Measurements from ENCODE around the gene UQCRH.
"Not testable (repeated sequence)": the region's sequence is repeated elsewhere in the genome, so short reads cannot be mapped to it uniquely, and the experiment has no call there.

The UQCRH gene

DNA sequence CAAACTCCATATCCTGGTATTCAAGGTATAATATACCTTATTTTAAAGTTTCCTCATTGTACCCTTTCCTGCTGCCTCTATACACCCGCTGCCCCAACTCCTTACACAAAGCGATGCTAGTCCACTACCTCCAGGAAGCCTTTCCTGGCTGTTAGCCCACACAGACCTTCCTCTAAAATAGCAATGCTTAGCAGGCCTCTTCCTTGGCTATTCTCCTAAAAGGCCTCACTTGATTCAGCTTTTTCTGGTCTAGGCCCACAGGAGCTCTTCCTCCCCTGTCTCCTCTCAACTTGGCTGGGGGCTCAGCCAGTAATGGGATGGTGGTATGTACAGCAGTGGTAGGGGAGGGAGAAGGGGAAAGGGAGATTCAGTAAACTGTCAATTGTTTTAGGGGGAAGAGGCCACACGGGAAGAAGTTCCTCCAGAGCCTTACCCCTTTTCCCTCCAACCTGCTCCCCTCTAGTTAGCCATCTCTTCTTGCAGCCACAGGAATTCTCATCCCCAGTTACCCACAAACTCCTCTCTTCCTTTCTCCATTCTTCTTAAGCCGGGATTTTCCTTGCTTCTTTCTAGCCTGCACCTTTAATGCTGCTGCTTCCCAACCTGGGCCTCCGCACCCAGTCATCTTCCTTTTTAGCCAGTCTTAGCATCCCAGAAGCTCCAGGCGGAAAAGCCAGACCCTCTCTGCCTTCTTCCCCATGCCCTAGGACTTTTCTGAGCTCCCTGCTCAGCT is 2.7 kb upstream of the UQCRH start:
- DNase-seq: no peak

DNA sequence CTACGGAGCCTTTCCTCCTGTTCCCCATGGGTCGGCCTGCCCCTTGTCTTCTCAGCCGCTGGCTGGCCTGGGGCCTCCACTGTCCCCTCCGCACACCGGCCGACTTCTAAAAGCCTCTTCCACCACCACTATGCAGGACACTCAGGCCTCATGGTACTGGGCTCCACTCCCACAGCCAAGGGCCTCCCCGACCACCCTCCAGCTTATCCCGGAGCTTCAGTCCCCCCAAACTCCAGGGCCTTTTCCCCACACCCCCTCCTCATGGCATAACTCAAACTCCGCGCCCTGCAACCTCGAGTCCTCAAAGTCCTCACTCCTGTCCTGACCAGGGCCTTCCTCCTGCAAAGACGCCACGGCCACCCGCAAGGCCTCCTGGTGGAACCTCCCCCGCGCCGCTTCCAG is 2.1 kb upstream of the UQCRH start:
- no peak for DNase-seq

GRCh38 chr1:46301808-46302640 is 1.5 kb upstream of the UQCRH start:
- no peak for DNase-seq

- DNase-seq: no peak
These were observed 859 bp upstream of the UQCRH start for GRCh38 chr1:46302641-46303037.

DNA sequence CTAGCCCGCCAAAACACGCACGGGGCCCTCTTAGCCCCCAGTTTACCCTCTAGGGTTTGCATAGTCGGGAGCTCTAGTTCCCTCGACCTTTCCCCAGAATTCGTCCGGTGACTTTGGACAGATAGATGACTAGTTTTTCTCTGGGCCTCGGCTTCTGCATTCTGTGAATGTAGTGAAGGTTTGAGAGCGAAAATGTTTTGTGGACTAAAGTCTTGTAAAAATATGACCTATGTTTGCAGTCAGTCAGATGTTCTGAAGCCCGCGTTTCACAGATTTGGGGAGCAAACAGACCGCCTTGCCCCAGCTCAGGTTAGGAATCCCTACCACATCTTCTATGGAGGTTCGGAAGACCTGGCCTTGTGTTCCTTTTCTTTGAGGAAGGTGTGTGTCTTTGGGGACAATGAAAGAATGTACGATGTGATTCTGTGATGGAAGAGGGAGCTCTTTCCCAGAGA is 401 bp downstream of the UQCRH start:
- DNase-seq: peak; percentile 29

DNA sequence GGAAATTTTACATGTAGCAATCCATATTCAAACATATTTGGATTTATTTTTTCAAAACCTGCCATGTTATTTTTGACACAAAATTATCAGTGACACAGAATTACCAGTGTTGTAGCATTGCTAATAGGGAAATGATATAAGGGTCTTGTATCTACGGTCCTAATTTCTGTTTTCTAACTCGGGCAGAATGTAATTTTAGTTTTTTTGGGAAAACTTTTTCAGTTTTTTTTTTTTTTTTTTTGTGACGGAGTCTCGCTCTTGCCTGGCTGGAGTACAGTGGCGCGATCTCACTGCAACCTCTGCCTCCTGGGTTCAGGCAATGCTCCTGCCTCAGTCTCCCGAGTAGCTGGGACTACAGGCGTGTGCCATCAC is 2.6 kb downstream of the UQCRH start:
- no peak for DNase-seq

GRCh38 chr1:46309401-46310159 is 6.1 kb downstream of the UQCRH start:
- DNase-seq: no peak

- no peak for DNase-seq
These were observed 6.8 kb downstream of the UQCRH start for GRCh38 chr1:46310321-46310720.

DNA sequence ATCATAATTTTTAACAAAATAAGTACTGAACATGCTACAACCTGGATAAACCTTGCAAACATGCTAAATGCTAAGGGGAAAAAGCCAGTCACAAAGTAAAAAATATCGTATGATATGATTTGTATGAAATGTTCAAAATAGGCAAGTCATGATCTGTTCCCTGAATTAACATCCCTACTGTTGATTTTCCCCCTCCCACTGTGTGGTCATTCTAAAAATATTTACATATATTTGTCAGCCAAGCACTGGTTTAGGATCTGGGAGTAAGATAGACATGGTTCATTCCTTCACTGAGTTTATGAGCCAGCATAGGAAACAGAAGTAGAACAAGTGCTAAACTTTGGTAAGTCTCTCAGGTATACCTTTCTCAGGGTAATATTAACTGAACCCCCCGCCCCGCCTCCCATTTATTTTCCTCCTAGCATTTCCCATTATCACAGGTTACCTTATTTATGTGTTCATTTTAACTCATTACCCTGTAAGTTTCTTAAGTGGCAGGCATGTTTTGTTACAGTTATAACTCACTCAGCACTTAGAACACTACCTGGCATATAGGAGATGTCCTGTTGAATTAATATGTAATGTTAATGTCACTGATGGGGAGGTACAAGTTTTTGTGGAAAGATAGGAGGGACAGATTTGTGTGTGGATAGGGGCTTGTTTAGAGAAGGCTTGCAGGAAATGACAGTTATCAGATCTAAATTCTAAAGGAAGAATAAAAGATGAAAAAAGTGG is 12.3 kb downstream of the UQCRH start:
- DNase-seq: no peak

DNA sequence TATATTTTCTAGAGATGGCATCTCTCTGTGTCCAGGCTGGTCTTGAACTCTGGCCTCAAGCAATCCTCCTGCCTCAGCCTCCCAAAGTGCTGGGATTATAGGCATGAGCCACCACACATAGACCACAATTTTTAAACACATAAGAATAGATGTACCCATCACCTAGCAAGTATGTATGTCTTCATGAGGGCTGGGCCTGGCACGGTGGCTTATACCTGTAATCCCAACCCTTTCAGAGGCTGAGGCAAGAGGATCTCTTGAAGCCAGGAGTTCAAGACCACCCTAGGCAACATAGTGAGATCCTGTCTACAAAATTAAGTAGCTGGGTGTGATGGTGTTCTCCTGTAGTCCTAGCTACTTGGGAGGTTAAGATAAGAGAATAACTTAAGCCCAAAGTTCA is 13.8 kb downstream of the UQCRH start:
- DNase-seq: no peak

GRCh38 chr1:46319301-46319700 is 15.8 kb downstream of the UQCRH start:
- not testable (repeated sequence) for DNase-seq

DNA sequence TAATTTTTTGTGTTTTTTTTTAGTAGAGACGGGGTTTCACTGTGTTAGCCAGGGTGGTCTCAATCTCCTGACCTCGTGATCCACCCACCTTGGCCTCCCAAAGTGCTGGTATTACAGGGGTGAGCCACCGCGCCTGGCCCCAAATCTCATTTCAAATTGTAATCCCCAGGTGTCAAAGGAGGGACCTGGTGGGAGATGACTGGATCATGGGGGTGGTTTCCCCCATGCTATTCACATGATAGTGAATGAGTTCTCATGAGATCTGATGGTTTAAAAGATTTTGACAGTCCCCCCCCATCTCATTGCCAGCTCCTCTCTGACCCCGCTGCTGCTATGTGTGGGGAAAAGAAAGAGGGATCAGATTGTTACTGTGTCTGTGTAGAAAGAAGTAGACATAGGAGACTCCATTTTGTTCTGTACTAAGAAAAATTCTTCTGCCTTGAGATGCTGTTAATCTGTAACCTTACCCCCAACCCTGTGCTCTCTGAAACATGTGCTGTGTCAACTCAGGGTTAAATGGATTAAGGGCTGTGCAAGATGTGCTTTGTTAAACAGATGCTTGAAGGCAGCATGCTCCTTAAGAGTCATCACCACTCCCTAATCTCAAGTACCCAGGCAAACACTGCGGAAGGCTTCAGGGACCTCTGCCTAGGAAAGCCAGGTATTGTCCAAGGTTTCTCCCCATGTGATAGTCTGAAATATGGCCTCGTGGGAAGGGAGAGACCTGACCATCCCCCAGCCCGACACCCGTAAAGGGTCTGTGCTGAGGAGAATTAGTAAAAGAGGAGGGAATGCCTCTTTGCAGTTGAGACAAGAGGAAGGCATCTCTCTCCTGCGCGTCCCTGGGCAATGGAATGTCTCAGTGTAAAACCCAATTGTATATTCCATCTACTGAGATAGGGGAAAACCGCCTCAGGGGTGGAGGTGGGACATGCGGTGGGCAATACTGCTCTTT is 16.7 kb downstream of the UQCRH start:
- DNase-seq: not testable (repeated sequence)

- DNase-seq: not testable (repeated sequence)
These were observed 18.7 kb downstream of the UQCRH start for GRCh38 chr1:46322191-46322590.

DNA sequence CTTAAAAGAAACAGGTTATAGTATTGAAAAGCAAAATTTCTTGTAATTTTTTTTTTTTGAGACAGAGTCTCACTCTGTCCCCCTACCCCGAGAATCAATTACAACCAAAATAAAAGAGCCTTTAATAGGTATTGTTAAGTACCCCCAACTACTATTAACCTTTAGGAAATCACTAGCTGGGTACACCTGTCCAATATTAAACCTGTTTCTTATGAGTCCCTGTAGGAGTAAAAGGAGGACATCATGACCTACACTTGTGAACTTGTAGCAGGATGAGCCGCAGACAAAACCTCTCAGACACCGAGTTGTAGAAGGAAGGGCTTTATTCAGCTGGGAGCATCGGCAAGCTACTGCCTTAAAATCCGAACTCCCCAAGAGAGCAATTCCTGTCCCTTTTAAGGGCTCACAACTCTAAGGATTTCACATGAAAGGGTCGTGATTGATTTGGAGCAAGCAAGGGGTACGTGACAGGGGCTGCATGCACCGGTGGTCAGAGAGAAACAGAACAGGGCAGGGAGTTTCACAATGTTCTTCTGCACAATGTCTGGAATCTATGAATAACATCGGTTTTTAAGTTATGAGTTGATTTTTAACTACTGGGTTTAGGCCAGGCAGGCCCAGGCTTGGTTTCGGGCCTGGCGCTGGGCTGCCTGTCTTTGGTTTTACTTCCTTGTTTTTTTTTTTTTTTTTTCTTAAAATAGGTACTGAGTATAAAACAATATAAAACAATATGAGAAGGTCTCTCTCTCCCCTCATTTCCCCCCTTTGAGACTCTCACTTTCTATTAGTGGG is 22.0 kb downstream of the UQCRH start:
- DNase-seq: not testable (repeated sequence)

DNA sequence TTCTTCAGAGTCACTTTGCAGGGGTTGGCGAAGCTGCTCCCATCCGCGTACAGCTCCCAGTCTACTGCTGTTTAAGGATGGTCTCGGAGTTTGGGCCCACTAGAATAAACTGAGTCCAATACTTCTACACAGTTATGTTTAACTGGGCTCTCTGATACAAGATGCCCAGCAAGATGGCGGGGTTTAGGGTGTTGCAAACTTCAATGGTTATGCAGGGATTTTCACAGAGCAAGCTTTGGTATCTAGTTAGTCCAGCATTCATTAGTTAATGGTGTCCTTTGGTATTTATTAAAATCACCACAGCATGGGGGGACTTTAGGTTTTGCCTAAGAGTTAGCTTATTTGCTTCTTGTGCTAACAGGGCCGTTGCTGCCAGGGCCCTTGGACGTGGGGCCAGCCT is 24.7 kb downstream of the UQCRH start:
- not testable (repeated sequence) for DNase-seq

DNA sequence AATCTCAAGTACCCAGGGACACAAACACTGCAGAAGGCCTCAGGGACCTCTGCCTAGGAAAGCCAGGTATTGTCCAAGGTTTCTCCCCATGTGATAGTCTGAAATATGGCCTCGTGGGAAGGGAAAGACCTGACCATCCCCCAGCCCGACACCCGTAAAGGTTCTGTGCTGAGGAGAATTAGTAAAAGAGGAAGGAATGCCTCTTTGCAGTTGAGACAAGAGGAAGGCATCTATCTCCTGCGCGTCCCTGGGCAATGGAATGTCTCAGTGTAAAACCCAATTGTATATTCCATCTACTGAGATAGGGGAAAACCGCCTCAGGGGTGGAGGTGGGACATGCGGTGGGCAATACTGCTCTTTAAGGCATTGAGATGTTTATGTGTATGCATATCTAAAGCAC is 26.3 kb downstream of the UQCRH start:
- not testable (repeated sequence) for DNase-seq

GRCh38 chr1:46330381-46330780 is 26.9 kb downstream of the UQCRH start:
- not testable (repeated sequence) for DNase-seq

DNA sequence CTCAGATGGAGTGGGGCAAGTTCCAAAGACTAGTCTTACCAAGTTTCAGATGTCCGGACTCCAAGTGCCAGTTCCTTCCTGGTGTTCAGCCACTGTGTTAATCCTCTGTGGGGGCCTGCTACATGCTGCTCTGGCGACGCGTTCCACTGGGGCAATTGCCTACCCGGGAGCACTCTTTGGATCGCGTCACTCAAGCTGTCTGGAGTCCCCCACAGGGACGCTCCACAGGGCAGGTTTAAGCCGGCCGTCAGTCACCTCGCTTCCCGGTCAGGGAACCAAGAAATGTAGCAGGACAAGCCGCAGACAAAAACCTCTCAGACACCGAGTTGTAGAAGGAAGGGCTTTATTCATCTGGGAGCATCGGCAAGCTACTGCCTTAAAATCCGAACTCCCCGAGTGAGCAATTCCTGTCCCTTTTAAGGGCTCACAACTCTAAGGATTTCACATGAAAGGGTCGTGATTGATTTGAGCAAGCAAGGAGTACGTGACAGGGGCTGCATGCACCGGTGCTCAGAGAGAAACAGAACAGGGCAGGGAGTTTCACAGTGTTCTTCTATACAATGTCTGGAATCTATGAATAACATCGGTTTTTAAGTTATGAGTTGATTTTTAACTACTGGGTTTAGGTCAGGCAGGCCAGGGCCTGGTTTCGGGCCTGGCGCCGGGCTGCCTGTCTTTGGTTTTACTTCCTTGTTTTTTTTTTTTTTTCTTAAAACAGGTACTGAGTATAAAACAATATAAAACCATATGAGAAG is 28.5 kb downstream of the UQCRH start:
- not testable (repeated sequence) for DNase-seq

- peak; percentile 50 for DNase-seq
These were observed 30.0 kb downstream of the UQCRH start for GRCh38 chr1:46333300-46334029.
